ENCODE data around the gene CCDC127. TPM values are rescaled to one million over a fixed set of nuclear protein-coding genes. Genes with fewer than 3 reads are reported as not detected.

The CCDC127 gene
- total and polyA plus RNA-seq, 2 donors (not counting 3 experiments of a cell fraction or from before 2014, with no cell fraction given): 3.4 to 6.3 TPM

DNA sequence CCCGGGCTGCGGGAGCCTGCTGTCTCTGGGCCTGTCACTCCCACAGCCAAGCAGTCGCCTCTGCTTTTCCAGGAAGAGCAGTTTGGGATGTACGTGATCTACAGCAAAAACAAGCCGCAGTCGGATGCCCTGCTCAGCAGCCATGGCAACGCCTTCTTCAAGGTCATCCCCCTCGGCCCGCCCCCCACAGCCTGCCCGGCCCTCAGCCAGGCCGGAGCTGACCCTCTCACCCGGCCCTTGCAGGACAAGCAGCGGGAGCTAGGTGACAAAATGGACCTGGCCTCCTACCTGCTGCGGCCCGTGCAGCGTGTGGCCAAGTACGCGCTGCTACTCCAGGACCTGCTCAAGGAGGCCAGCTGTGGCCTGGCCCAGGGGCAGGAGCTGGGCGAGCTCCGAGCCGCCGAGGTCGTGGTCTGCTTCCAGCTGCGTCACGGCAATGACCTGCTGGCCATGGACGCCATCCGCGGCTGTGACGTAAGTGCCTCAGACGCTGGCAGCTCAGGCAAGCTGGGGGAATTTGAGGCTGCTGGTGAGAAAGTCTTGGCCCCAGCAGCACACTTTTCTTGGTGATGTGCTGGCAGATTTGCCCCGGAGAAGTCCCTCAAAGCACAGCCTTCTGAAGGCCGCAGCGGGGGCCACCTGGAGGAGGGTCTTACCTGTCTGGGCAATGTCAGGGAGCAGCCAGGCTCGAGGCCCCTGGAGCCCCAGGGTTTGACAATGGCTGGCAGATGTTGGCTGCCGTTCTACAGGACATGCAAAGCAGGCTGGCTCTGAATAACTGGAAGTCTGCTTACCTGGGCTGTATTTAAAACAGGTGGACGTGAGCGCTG lies 46.8 kb downstream of the CCDC127 start:
- Histone ChIP-seq H3K9me3 (replicated peaks; ENCODE audit: control insufficient read depth, insufficient read depth, low read length) (no peaks in the 10 kb centered on the region), H2AFZ (ENCODE audit: low read depth, low read length) (no peak overlapping the region), H3K4me1 (ENCODE audit: control insufficient read depth, extremely low read depth, insufficient read depth, low read length) (no peaks in the 10 kb centered on the region), H3K9me1 (replicated peaks; ENCODE audit: control insufficient read depth, extremely low read depth, insufficient read depth, low read length) (no peaks in the 10 kb centered on the region), H3K4me3 (replicated peaks in 1 of 3; ENCODE audit: insufficient read depth in 1 of 3, low read depth in 1 of 3, low read length in 3 of 3) (no peak overlapping the region), H3K4me2 (ENCODE audit: insufficient read depth, low read length) (no peak overlapping the region), H3K9ac (replicated peaks; ENCODE audit: extremely low read depth, insufficient read depth, low read length) (no peak overlapping the region), H3K27ac (ENCODE audit: insufficient read depth, low read depth, low read length) (no peak overlapping the region), H3K79me2 (ENCODE audit: control insufficient read depth, insufficient read depth, low read length) (no peaks in the 10 kb centered on the region), H3K36me3 (ENCODE audit: control insufficient read depth in 2 of 2, extremely low read depth in 1 of 2, insufficient read depth in 2 of 2, low read length in 2 of 2) (no peaks in the 10 kb centered on the region), H4K20me1 (replicated peaks; ENCODE audit: control insufficient read depth, extremely low read depth, insufficient read depth, low read length) (no peaks in the 10 kb centered on the region), H3K27me3 (ENCODE audit: control insufficient read depth in 2 of 2, insufficient read depth in 2 of 2, low read length in 2 of 2) (no peaks in the 10 kb centered on the region)
- no peak for DNase-seq (ENCODE audit: low read depth, low spot score)
- ChIA-PET CTCF (interaction anchor here (3.1 kb wide), 1 partner anchor 17 kb away, joined by 11 read pairs; no protein-coding TSS in a partner anchor), POLR2A (no interaction called here)
- intact Hi-C loops (cut with micrococcal nuclease) (no loop called here), dilution Hi-C loops (cut with MboI; ENCODE audit: extremely low pct_ligation_motif_present, low sequenced_read_pairs) (no loop called here)
- FAIRE-seq: no peak
- TF ChIP-seq MYC (IDR thresholded peaks at IDR 0.05; ENCODE audit: low read depth, low read length): no peak
- TF ChIP-seq, protein P1, sequence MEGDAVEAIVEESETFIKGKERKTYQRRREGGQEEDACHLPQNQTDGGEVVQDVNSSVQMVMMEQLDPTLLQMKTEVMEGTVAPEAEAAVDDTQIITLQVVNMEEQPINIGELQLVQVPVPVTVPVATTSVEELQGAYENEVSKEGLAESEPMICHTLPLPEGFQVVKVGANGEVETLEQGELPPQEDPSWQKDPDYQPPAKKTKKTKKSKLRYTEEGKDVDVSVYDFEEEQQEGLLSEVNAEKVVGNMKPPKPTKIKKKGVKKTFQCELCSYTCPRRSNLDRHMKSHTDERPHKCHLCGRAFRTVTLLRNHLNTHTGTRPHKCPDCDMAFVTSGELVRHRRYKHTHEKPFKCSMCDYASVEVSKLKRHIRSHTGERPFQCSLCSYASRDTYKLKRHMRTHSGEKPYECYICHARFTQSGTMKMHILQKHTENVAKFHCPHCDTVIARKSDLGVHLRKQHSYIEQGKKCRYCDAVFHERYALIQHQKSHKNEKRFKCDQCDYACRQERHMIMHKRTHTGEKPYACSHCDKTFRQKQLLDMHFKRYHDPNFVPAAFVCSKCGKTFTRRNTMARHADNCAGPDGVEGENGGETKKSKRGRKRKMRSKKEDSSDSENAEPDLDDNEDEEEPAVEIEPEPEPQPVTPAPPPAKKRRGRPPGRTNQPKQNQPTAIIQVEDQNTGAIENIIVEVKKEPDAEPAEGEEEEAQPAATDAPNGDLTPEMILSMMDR (IDR thresholded peaks at IDR 0.05; ENCODE audit: extremely low read depth in 1 of 2, insufficient read depth in 1 of 2, low read depth in 1 of 2, low read length in 2 of 2): no peak
- TF ChIP-seq POLR2AphosphoS5 (IDR thresholded peaks at IDR 0.05; ENCODE audit: insufficient read depth, low read depth, low read length): no peak
- no peak for TF ChIP-seq EZH2 (IDR thresholded peaks at IDR 0.05; ENCODE audit: borderline replicate concordance, low read depth, low read length, severe bottlenecking)
- TF ChIP-seq FOS (IDR thresholded peaks at IDR 0.05; ENCODE audit: borderline replicate concordance, insufficient read depth, low read length): no peak
- TF ChIP-seq, protein P2, sequence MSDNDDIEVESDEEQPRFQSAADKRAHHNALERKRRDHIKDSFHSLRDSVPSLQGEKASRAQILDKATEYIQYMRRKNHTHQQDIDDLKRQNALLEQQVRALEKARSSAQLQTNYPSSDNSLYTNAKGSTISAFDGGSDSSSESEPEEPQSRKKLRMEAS (IDR thresholded peaks at IDR 0.05; ENCODE audit: insufficient read depth, insufficient read length): no peak
- no peak for TF ChIP-seq JUN (IDR thresholded peaks at IDR 0.05; ENCODE audit: borderline replicate concordance, insufficient read depth, insufficient read length, low read depth)
- no peak for TF ChIP-seq POLR2A (IDR thresholded peaks at IDR 0.05; ENCODE audit: low read depth, low read length)
- no peak for TF ChIP-seq GATA2 (IDR thresholded peaks at IDR 0.05; ENCODE audit: insufficient read depth, insufficient read length, low read depth, low read length)
- no TSS peak for BruUV-seq (replicated peaks)

Data from endothelial cell of umbilical vein (primary cell).